GM19328 (cell line): ENCODE results near the gene TMEM131.

Experiments used
- ATAC-seq: cut with Tn5 transposase; IDR thresholded peaks from one replicate; pipeline ENCODE4 v1.9.1; 2021; ENCODE audit warnings: mild to moderate bottlenecking, moderate library complexity; ENCODE audit not compliant: unreplicated experiment

Gene TMEM131

GRCh38 chr2:98020992-98021713 is 25.4 kb upstream of the TMEM131 start:
- no peak for ATAC-seq

DNA sequence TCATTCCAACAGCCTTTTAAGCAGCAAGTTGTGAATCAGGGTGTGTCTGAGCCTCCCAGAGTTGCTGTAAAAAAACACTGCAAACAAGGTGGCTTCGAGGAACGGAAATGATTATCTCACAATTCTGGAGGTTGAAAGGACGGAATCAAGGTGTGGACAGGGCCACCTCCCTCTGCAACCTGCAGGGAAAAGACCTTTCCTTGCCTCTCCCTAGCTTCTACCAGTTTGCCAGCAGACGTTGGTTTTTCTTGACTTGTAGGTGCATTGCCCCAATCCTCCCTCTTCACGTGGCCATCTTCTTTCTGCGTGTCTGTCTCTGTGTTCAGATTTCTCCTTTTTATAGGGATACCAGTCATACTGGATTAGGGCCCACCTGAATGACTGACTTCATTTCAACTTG is 24.8 kb upstream of the TMEM131 start:
- no peak for ATAC-seq

DNA sequence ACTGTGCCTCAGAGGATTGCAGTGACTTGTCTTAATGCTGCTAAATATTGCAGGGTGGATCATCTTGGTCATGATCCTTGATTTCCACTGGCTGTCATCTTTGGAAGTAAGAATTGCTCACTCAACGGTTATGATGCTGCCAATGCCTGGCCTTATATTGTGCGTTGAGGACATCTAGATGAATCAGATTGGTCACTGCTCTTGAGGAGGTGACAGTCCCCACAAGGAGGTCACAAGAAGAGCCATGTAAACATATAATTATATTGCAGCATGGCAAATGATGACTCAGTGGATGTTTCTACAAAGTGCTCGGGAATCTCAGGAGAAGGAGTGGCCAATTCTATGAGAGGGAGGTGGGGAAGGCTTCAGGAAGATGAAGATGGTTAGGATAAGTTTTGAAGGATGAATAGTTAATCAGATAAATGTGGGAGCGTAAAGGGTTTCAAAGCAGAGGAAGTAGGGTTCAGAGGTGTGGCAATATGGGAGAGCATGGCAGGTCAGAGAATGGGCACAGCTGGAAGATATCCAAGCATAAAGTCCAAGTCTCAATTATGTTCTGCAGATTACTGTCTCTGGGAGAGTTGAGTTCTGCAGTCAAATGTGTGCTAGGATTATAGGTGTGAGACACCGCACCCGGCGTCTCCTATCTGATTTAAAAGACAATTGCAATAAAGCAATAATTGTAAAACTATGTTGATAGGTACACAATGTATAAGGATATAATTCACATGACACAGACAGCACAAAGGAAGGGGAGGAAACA is 21.3 kb upstream of the TMEM131 start:
- no peak for ATAC-seq

DNA sequence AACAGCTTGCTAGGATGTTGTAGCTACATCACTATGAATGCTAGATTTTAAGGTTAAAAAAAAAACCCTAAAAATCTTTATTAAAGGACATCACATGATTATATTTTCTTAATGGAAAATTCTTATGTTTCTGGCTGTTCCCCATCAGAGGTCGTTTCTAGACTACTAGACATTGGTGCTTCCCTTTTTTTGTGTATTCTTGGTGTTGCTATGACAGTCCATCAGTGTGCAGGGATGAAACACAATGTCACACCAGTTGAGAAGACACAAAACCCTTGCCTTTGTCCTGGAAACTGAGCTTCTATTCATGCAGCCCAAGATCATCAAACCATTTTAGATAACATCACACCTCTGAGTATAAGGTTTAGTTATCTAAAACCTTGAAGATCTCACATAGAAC is 19.9 kb upstream of the TMEM131 start:
- ATAC-seq, result no peak

GRCh38 chr2:98014379-98014778 is 18.6 kb upstream of the TMEM131 start:
- no peak for ATAC-seq

- no peak for ATAC-seq
Observed at GRCh38 chr2:98013407-98014042, 17.8 kb upstream of the TMEM131 start.

- ATAC-seq, result peak; percentile 69
Observed at GRCh38 chr2:98012561-98012991, 16.8 kb upstream of the TMEM131 start.

GRCh38 chr2:98009887-98010760 is 14.4 kb upstream of the TMEM131 start:
- no peak for ATAC-seq

GRCh38 chr2:98008415-98008814 is 12.7 kb upstream of the TMEM131 start:
- ATAC-seq, result no peak

DNA sequence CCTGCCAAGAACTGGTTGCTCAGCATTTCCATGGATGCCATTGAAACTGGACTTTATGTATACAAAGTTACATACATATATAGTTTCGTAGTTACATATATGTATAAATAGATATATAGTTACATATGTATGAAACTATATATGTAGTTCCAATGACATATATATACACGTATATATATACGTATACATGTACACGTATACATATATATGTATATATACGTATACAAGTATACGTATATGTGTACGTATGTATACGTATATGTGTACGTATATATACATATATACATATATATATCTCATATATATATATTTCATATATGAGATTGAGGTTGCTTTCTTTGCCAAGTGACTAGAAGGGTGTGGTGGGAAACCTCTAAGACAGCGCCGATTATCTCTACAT is 10.6 kb upstream of the TMEM131 start:
- ATAC-seq, result no peak

DNA sequence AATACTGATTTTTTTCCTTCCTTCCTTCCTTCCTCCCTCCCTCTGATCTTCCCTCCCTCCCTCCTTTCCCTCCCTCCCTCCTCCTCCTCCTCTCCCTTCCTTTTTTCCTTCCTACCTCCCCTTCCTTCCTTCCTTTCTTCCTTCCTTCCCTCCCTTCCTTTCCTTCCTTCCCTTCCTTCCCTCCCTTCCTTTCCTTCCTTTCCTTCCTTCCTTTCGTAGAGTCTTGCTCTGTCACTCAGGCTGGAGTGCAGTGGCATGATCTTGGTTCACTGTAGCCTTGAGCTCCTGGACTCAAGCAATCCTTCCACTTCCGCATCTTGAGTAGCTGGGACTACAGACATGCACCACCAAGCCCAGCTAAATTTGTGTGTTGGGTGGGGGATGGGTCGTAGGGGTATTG is 8.9 kb upstream of the TMEM131 start:
- ATAC-seq, result no peak

- ATAC-seq, result no peak
Observed at GRCh38 chr2:98004047-98004446, 8.3 kb upstream of the TMEM131 start.

- ATAC-seq, result no peak
Observed at GRCh38 chr2:97999536-97999935, 3.8 kb upstream of the TMEM131 start.

- no peak for ATAC-seq
Observed at GRCh38 chr2:97998431-97999005, 2.8 kb upstream of the TMEM131 start.

DNA sequence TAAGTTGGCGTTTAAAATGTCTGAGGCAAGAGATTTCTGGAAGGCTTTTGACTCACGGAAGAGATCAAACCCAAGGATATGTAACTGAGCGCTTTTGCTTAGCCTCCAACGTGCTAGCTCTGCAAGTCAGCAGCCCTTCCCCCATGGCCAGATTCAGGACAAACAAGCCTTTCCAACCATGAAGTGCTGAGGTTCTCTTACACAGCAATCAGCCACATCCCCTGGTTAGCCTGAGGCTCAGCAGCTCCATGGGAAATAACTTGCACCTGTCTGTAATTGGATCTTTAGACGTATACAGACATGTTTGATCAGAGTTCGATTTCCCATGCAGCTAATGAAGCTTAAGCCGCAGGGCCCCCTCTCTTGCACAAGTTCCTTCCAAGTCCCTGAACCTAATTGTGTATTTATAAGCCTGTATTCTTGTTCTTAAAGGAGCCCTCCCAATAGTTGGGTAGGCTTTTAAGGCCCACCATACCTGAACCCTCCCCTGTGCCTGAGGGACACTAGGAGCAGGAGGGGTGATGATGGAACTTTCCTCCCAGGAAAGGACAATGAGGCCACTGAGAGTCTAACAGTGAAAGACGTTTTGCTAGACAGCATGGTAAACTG is 2.1 kb upstream of the TMEM131 start:
- no peak for ATAC-seq

DNA sequence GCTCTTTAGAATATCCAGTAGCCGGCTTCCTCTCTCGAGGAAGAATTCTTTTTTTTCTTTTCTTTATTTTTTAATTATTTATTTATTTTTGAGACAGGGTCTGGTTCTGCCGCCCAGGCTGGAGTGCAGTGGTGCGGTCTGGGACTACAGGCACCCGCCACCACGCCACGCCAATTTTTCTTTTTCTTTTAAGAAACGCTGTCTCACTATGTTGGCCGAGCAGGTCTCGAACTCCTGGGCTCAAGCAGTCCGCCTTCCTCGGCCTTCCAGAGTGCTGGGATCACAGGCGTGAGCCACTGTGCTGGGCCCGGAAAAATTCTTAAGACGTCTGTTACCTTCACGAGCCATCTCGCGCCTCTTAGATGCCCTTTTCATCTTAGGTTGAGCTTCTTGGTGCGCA is 931 bp upstream of the TMEM131 start:
- ATAC-seq, result no peak

DNA sequence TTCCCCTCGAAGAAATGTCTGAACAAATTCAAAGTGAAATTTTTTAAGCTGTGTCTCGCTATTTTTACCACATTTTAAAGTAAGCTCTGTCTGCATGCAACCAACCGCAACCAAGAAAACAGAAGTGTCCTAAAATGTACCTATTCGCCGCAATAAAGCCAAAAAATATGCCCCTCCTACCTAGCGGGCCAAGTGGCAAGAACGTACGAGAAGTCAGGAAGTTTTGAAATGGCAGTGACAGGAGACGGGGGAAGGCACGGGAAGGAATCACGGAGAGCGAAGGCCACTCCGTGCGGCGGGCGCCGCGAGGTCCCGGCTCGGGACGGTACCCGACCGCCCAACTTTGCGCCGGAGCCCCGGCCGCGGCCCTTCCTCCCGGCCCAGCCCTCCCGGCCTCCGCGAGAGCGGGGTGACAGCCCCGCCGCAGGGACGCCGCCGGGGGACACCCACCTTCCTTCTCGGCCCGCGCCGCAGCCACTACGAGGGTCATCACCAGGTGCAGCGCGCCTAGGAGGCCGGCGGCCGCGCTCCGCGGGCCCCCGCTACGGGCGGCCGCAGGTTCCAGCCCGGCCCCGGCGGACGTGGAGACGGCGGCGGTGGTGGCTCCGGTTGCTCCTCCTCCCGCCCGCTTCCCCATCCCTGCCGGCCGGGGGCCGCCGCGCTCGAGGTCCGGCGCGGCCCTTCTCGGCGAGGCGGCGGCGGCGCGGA is 568 bp downstream of the TMEM131 start:
- peak; percentile 29 for ATAC-seq

- ATAC-seq, result no peak
Observed at GRCh38 chr2:97994476-97994875, 1.3 kb downstream of the TMEM131 start.

GRCh38 chr2:97993926-97994325 is 1.8 kb downstream of the TMEM131 start:
- ATAC-seq, result no peak
